OCI-LY7 (cell line): ENCODE measurements around the gene MMP20. TPM values are rescaled to one million over a fixed set of nuclear protein-coding genes. Genes with fewer than 3 reads are reported as not detected.

Source experiments
- BruUV-seq: library from RNA; stranded (reverse); fragments of 400-500 nt; replicated peaks from 2 replicates; lab custom pipeline; 2021; lab: Mats Ljungman, UMichigan
- CTCF ChIA-PET: fragments of 300-600 bp; sonication (Branson Sonifier 250); formaldehyde crosslinking; loops from one replicate; lab custom pipeline; 2022; ENCODE audit warnings: antibody characterized with exemption; ENCODE audit not compliant: unreplicated experiment; lab: Charles Lee
- POLR2A ChIA-PET: fragments of 300-600 bp; sonication (Branson Sonifier 250); formaldehyde crosslinking; loops from one replicate; lab custom pipeline; 2022; ENCODE audit warnings: antibody characterized with exemption; lab: Charles Lee
- DNase-seq: peaks from one replicate; pipeline ENCODE4 v3.0.0-alpha.2; 2015; ENCODE audit warnings: low spot score
- H2AFZ ChIP-seq: fragments of 200-600 bp; sonication (generic), shearing (Covaris generic); 2 replicates; pipeline ENCODE4 v1.6.1; 2014; ENCODE audit warnings: mild to moderate bottlenecking, antibody characterized with exemption, low read length, moderate library complexity
- H3K27ac ChIP-seq: fragments of 200-600 bp; sonication (generic); 2 replicates; pipeline ENCODE4 v1.5.1; 2014; ENCODE audit warnings: mixed run types, low read depth, mild to moderate bottlenecking, moderate library complexity, low read length, inconsistent platforms; ENCODE audit not compliant: poor library complexity, severe bottlenecking
- H3K36me3 ChIP-seq: fragments of 200-600 bp; sonication (generic); 2 replicates; pipeline ENCODE4 v1.6.1; 2014; ENCODE audit warnings: mild to moderate bottlenecking, antibody characterized with exemption, low read length, moderate library complexity, mixed read lengths; ENCODE audit not compliant: insufficient read depth
- H3K4me1 ChIP-seq: fragments of 200-600 bp; sonication (generic); 2 replicates; pipeline ENCODE4 v1.5.1; 2014; ENCODE audit warnings: mild to moderate bottlenecking, low read length; ENCODE audit not compliant: insufficient read depth, poor library complexity, severe bottlenecking
- H3K4me2 ChIP-seq: fragments of 200-600 bp; sonication (generic); 2 replicates; pipeline ENCODE4 v1.6.1; 2014; ENCODE audit warnings: mild to moderate bottlenecking, low read length
- H3K4me3 ChIP-seq: fragments of 200-600 bp; sonication (generic); 2 replicates; pipeline ENCODE4 v1.5.1; 2014; ENCODE audit warnings: mild to moderate bottlenecking, low read depth, low read length; ENCODE audit not compliant: poor library complexity, severe bottlenecking
- H3K79me2 ChIP-seq: fragments of 200-600 bp; sonication (generic); 2 replicates; pipeline ENCODE4 v1.6.1; 2016; ENCODE audit warnings: low read depth, mild to moderate bottlenecking, low read length, moderate library complexity, mixed read lengths; ENCODE audit not compliant: insufficient read depth
- H3K9me2 ChIP-seq: fragments of 200-600 bp; sonication (generic); 2 replicates; pipeline ENCODE4 v1.6.1; 2016; ENCODE audit warnings: mild to moderate bottlenecking, low read length, mixed read lengths; ENCODE audit not compliant: insufficient read depth
- H3K9me3 ChIP-seq: fragments of 200-600 bp; sonication (generic); 2 replicates; pipeline ENCODE4 v1.6.1; 2014; ENCODE audit warnings: mild to moderate bottlenecking, mixed run types, low read length, mixed read lengths
- H4K20me1 ChIP-seq: fragments of 200-600 bp; sonication (generic); 2 replicates; pipeline ENCODE4 v1.6.1; 2014; ENCODE audit warnings: mild to moderate bottlenecking, antibody characterized with exemption, low read length, moderate library complexity, mixed read lengths; ENCODE audit not compliant: insufficient read depth
- EZH2phosphoT487 ChIP-seq: fragments of 200-600 bp; sonication (generic); IDR thresholded peaks from 2 replicates; pipeline ENCODE4 v1.6.1; 2018; ENCODE audit warnings: low read depth, borderline replicate concordance, mild to moderate bottlenecking, mixed run types, antibody characterized with exemption, low read length, moderate library complexity, mixed read lengths
- intact Hi-C: fragments of 100-400 bp; cut with micrococcal nuclease; formaldehyde crosslinking; loops from one replicate; pipeline ENCODE4 v1.10.0; 2022; ENCODE audit not compliant: unreplicated experiment
- total RNA-seq, 2 experiments: library from RNA; depleted of rRNA in 1 of 2; stranded (reverse); fragments of >200 nt in 1 of 2; shearing (Covaris generic) in 1 of 2; gene quantifications; 2 replicates each; pipeline ENCODE4 v1.2.3, GENCODE V29; 2014 to 2022
- TF ChIP-seq, protein P1 (sequence below): fragments of 200-600 bp; sonication (generic); conservative IDR thresholded peaks from 2 replicates; pipeline ENCODE4 v1.5.1; 2014; ENCODE audit warnings: mild to moderate bottlenecking, antibody characterized with exemption, low read length, moderate library complexity, mixed read lengths

The MMP20 gene
- total RNA-seq, 2 experiments from 2014 or later: not detected

DNA sequence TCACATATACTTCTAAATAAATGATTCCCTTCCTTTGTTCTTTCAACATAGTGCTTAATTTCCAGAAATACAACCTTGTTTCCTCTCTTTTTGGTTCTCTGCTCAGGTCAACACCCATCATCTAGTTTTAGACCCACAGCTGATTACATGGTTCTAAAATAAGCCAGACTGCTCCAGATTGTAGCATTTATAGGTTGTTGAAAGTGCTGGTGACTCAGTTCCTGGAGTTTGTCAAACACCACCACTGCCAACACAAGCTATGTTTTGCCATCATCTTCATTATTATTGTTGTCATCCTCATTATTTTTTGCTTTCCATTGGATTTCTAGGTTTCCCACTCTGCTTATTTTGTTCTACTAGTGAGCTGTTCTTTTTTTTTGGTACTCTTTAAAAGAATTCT, 22.3 kb upstream of the MMP20 start:
- BruUV-seq: no TSS peak
- H2AFZ ChIP-seq: no peak overlapping the region
- CTCF ChIA-PET: no interaction called here

DNA sequence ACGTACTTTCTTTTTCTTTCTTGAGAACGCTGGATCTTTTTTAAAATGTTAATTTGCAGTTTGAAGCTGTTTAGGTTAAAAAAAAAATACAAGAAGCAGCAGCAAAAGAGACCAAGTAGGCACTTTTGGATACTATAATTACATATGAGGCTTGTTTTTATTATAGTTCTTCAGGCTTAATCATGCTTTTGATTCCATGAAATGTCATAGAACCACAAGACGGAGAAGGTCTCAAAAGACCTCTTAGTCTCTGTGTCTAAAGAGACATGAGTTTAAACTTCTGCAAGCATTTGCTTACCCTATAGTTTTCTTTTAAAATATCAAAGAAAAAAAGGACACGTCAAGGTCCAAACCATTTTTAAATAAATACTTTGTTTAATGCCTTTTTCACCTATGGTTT, 18.8 kb upstream of the MMP20 start:
- BruUV-seq: no TSS peak
- no peak overlapping the region for H2AFZ ChIP-seq
- H3K79me2 ChIP-seq: no peaks in the 10 kb centered on the region
- H3K27ac ChIP-seq: no peak overlapping the region
- no peaks in the 10 kb centered on the region for H3K9me3 ChIP-seq
- H3K4me3 ChIP-seq: no peak overlapping the region
- no peak overlapping the region for H3K4me2 ChIP-seq
- H3K4me1 ChIP-seq: no peaks in the 10 kb centered on the region
- TF ChIP-seq, protein P1, sequence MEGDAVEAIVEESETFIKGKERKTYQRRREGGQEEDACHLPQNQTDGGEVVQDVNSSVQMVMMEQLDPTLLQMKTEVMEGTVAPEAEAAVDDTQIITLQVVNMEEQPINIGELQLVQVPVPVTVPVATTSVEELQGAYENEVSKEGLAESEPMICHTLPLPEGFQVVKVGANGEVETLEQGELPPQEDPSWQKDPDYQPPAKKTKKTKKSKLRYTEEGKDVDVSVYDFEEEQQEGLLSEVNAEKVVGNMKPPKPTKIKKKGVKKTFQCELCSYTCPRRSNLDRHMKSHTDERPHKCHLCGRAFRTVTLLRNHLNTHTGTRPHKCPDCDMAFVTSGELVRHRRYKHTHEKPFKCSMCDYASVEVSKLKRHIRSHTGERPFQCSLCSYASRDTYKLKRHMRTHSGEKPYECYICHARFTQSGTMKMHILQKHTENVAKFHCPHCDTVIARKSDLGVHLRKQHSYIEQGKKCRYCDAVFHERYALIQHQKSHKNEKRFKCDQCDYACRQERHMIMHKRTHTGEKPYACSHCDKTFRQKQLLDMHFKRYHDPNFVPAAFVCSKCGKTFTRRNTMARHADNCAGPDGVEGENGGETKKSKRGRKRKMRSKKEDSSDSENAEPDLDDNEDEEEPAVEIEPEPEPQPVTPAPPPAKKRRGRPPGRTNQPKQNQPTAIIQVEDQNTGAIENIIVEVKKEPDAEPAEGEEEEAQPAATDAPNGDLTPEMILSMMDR: no peak
- H4K20me1 ChIP-seq: no peaks in the 10 kb centered on the region
- no peaks in the 10 kb centered on the region for H3K9me2 ChIP-seq
- ChIA-PET POLR2A (interaction anchor here (0.7 kb wide), 1 partner anchor 900 kb away, joined by 3 read pairs; no protein-coding TSS in a partner anchor), CTCF (no interaction called here)
- H3K36me3 ChIP-seq: no peaks in the 10 kb centered on the region
- intact Hi-C loops: no loop called here
- DNase-seq: no peak

More for the DNA sequence above, 22.3 kb upstream of the MMP20 start:
- Histone ChIP-seq H3K4me2 (no peak overlapping the region), H3K36me3 (no peaks in the 10 kb centered on the region), H3K9me3 (no peaks in the 10 kb centered on the region), H4K20me1 (no peaks in the 10 kb centered on the region), H3K79me2 (no peaks in the 10 kb centered on the region), H3K4me3 (no peak overlapping the region), H3K27ac (no peak overlapping the region), H3K9me2 (no peaks in the 10 kb centered on the region), H3K4me1 (no peaks in the 10 kb centered on the region)
- intact Hi-C loops: no loop called here
- no peak for DNase-seq
- TF ChIP-seq, protein P1: no peak
- no peak for TF ChIP-seq EZH2phosphoT487
- POLR2A ChIA-PET: no interaction called here

DNA sequence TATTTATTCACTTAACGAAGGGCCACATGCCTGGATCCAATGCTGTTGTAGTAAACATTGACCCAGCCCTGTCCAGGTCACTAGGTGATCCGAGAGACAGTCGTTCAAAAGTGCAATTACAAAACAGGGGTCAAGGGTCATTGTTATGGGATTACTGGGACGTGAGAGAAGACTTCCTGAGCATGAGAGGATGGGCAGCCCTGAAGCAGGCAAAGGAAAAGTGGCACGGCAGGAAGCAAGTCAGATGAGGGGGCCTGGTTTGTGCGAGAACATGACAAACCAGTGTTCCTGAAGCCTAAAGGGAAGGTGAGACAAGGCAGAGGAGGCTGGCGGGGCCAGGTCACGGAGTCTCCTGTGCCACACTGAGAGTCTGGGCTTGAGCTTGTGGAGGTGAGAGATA, 15.8 kb upstream of the MMP20 start:
- no peak overlapping the region for H3K4me2 ChIP-seq
- TF ChIP-seq EZH2phosphoT487: no peak
- TF ChIP-seq, protein P1: no peak
- no peak overlapping the region for H3K4me3 ChIP-seq
- intact Hi-C loops: no loop called here
- POLR2A ChIA-PET: interaction anchor here (0.9 kb wide), 1 partner anchor 66 kb away, joined by 3 read pairs; no protein-coding TSS in a partner anchor
- BruUV-seq: no TSS peak
- no peaks in the 10 kb centered on the region for H3K9me2 ChIP-seq
- H2AFZ ChIP-seq: no peak overlapping the region
- H3K79me2 ChIP-seq: no peaks in the 10 kb centered on the region
- no peaks in the 10 kb centered on the region for H3K36me3 ChIP-seq
- H4K20me1 ChIP-seq: no peaks in the 10 kb centered on the region
- H3K4me1 ChIP-seq: no peaks in the 10 kb centered on the region
- no peak overlapping the region for H3K27ac ChIP-seq
- CTCF ChIA-PET: interaction anchor here (0.7 kb wide), 1 partner anchor 156 kb away, joined by 3 read pairs; no protein-coding TSS in a partner anchor
- no peak for DNase-seq
- no peaks in the 10 kb centered on the region for H3K9me3 ChIP-seq
